SK-N-SH treated with all-trans-retinoic acid at 6 μM for 48 hours (cell line): Measurements from ENCODE around the gene MORC4.

ENCODE experiments used
- ARNTL ChIP-seq: fragments of 450-650 bp; formaldehyde crosslinking; IDR thresholded peaks from 2 replicates; pipeline ENCODE4 v1.5.0; 2020; ENCODE audit warnings: low read depth, mild to moderate bottlenecking, moderate library complexity, borderline replicate concordance
- ESRRG ChIP-seq: fragments of 250-450 bp; sonication (Bioruptor Pico); IDR thresholded peaks from 2 replicates; pipeline ENCODE4 v1.6.1; 2021; ENCODE audit warnings: mild to moderate bottlenecking
- GLIS3 ChIP-seq: fragments of 250-450 bp; sonication (Bioruptor Pico); IDR thresholded peaks from 2 replicates; pipeline ENCODE4 v1.5.0; 2020; ENCODE audit warnings: mild to moderate bottlenecking, moderate library complexity
- ISL1 ChIP-seq: fragments of 250-450 bp; sonication (Bioruptor Pico); IDR thresholded peaks from 2 replicates; pipeline ENCODE4 v2.1.2; 2022; ENCODE audit warnings: mild to moderate bottlenecking, moderate library complexity
- PATZ1 ChIP-seq: fragments of 250-450 bp; sonication (Bioruptor Pico); IDR thresholded peaks from 2 replicates; pipeline ENCODE4 v1.8.0; 2020; ENCODE audit warnings: mild to moderate bottlenecking, moderate library complexity, borderline replicate concordance
- PPARA ChIP-seq: fragments of 250-450 bp; sonication (Bioruptor Pico); IDR thresholded peaks from 2 replicates; pipeline ENCODE4 v1.5.0; 2020; ENCODE audit warnings: mild to moderate bottlenecking, borderline replicate concordance
- SNAI2 ChIP-seq: fragments of 250-450 bp; sonication (Bioruptor Pico); IDR thresholded peaks from 2 replicates; pipeline ENCODE4 v1.5.0; 2020; ENCODE audit warnings: mild to moderate bottlenecking, moderate library complexity
- TCF4 ChIP-seq: fragments of 250-450 bp; sonication (Bioruptor Pico); IDR thresholded peaks from 2 replicates; pipeline ENCODE4 v1.8.0; 2021; ENCODE audit warnings: mild to moderate bottlenecking, moderate library complexity, borderline replicate concordance
- TSHZ2 ChIP-seq: fragments of 250-450 bp; sonication (Bioruptor Pico); IDR thresholded peaks from 2 replicates; pipeline ENCODE4 v1.5.0; 2020; ENCODE audit warnings: mild to moderate bottlenecking, moderate library complexity
- ZFP3 ChIP-seq: fragments of 250-450 bp; sonication (Bioruptor Pico); IDR thresholded peaks from 2 replicates; pipeline ENCODE4 v1.5.0; 2020; ENCODE audit warnings: mild to moderate bottlenecking, moderate library complexity
- ZFP30 ChIP-seq: fragments of 450-650 bp; formaldehyde crosslinking; IDR thresholded peaks from 2 replicates; pipeline ENCODE4 v1.5.0; 2022; ENCODE audit warnings: mild to moderate bottlenecking, moderate library complexity
- TF ChIP-seq, protein P1 (sequence below): fragments of 250-450 bp; sonication (Bioruptor Pico); IDR thresholded peaks from 2 replicates; pipeline ENCODE4 v1.5.1; 2020; ENCODE audit warnings: low read depth, mild to moderate bottlenecking, moderate library complexity
- TF ChIP-seq, protein P2 (sequence below): fragments of 250-450 bp; sonication (Bioruptor Pico); IDR thresholded peaks from 2 replicates; pipeline ENCODE4 v1.5.1; 2021; ENCODE audit warnings: mild to moderate bottlenecking, moderate library complexity

DNA sequence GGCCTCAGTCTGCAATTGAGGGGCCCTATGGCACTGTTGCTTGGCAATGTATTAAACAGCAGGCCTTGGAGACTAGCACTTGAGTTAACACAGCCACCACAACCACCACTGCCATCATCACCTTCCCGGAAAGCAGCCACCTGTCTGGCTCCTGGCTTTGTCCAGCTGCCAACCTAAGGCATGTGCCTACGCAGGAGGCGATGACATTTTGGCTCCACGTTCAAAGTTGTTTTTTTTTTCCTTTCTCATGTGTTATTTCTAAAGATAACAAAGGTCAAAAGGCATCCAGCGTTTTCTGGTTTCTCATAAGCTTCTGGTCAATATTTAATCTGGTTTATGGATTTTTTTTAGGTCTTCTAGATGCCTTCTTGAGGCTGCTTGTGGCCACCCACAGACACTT is 72.3 kb downstream of the MORC4 start:
- no peak for TF ChIP-seq PPARA
- no peak for TF ChIP-seq PATZ1 (CRISPR knock-in tag)
- TF ChIP-seq ISL1 (CRISPR knock-in tag), result no peak
- no peak for TF ChIP-seq GLIS3
- TF ChIP-seq ZFP30 (CRISPR knock-in tag), result no peak
- TF ChIP-seq TCF4 (CRISPR knock-in tag), result no peak
- TF ChIP-seq, protein P1, sequence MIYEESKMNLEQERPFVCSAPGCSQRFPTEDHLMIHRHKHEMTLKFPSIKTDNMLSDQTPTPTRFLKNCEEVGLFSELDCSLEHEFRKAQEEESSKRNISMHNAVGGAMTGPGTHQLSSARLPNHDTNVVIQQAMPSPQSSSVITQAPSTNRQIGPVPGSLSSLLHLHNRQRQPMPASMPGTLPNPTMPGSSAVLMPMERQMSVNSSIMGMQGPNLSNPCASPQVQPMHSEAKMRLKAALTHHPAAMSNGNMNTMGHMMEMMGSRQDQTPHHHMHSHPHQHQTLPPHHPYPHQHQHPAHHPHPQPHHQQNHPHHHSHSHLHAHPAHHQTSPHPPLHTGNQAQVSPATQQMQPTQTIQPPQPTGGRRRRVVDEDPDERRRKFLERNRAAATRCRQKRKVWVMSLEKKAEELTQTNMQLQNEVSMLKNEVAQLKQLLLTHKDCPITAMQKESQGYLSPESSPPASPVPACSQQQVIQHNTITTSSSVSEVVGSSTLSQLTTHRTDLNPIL (CRISPR knock-in tag), result no peak
- TF ChIP-seq ZFP3 (CRISPR knock-in tag), result no peak
- TF ChIP-seq SNAI2 (CRISPR knock-in tag), result no peak
- TF ChIP-seq, protein P2, sequence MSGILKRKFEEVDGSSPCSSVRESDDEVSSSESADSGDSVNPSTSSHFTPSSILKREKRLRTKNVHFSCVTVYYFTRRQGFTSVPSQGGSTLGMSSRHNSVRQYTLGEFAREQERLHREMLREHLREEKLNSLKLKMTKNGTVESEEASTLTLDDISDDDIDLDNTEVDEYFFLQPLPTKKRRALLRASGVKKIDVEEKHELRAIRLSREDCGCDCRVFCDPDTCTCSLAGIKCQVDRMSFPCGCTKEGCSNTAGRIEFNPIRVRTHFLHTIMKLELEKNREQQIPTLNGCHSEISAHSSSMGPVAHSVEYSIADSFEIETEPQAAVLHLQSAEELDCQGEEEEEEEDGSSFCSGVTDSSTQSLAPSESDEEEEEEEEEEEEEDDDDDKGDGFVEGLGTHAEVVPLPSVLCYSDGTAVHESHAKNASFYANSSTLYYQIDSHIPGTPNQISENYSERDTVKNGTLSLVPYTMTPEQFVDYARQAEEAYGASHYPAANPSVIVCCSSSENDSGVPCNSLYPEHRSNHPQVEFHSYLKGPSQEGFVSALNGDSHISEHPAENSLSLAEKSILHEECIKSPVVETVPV, result no peak
- TF ChIP-seq TSHZ2 (CRISPR knock-in tag), result no peak
- TF ChIP-seq ARNTL (CRISPR knock-in tag), result no peak
- no peak for TF ChIP-seq ESRRG (CRISPR knock-in tag)
